Dendritic cell treated with granulocyte-macrophage colony-stimulating factor and Interleukin-4, amounts not matched to agents 40 ng/mL and 50 ng/mL, for 4 days (primary cell): Measurements from ENCODE around the gene DCDC2C.

Source experiments
- H3K27ac Mint-ChIP-seq: one replicate; pipeline ENCODE4 v1.8.0; 2022; ENCODE audit warnings: mild to moderate bottlenecking, mixed read lengths
- H3K27me3 Mint-ChIP-seq: one replicate; pipeline ENCODE4 v1.8.0; 2022; ENCODE audit warnings: mild to moderate bottlenecking, mixed read lengths
- H3K36me3 Mint-ChIP-seq: one replicate; pipeline ENCODE4 v1.8.0; 2022; ENCODE audit warnings: low read depth, mixed read lengths
- H3K4me1 Mint-ChIP-seq: one replicate; pipeline ENCODE4 v1.8.0; 2022; ENCODE audit warnings: low read depth, mixed read lengths
- H3K4me3 Mint-ChIP-seq: one replicate; pipeline ENCODE4 v1.8.0; 2022; ENCODE audit warnings: mild to moderate bottlenecking, moderate library complexity, mixed read lengths
- H3K9me3 Mint-ChIP-seq: one replicate; pipeline ENCODE4 v1.8.0; 2022; ENCODE audit warnings: mixed read lengths
- intact Hi-C: fragments of 100-400 bp; cut with micrococcal nuclease; formaldehyde crosslinking; loops from one replicate; pipeline ENCODE4 v1.15.0; 2022

Gene DCDC2C

DNA sequence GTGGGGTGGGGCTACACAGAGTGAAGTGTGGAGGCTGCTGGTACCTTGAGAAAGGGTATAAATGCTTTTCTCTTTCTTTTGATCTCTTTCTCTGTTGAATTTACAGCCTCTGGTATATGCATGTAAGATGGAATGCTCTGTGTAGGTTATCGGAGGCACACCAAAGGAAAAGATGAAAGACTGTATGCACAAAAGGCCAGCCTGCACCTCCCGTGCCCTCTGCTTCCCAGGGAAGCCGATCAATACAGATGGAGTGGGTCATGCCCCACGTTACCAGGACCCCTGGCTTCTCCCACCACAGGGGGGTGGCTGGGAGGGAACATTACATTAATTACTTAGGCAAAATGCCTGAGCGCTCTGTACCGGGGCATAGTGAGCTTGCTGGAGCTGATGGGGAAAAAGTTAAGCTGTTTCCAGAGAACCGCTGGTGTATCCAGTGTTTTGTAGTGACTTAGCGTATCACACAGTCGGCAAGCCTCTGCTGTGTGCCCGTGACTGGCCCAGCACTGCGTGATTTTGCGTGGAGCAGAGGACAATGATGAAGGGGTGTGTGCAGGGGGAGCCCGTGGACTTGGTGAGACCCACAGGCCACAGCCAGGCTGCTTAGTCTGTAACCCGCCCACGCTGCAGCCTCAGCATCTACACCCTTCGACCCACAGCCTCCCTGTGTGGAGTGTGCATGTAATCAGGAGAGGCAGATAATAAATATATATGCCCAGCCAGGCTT lies 37.3 kb upstream of the DCDC2C start:
- H3K4me1 Mint-ChIP-seq, result no peaks in the 10 kb centered on the region
- peaks cover 1% of the 10 kb centered on the region for H3K27me3 Mint-ChIP-seq
- H3K36me3 Mint-ChIP-seq, result no peaks in the 10 kb centered on the region
- H3K27ac Mint-ChIP-seq, result no peak overlapping the region
- intact Hi-C loops, result no loop called here
- no peak overlapping the region for H3K4me3 Mint-ChIP-seq
- no peaks in the 10 kb centered on the region for H3K9me3 Mint-ChIP-seq

- Mint-ChIP-seq H3K27ac (no peak overlapping the region), H3K36me3 (no peaks in the 10 kb centered on the region)
These were observed 36.8 kb upstream of the DCDC2C start for GRCh38 chr2:3666613-3666975.

DNA sequence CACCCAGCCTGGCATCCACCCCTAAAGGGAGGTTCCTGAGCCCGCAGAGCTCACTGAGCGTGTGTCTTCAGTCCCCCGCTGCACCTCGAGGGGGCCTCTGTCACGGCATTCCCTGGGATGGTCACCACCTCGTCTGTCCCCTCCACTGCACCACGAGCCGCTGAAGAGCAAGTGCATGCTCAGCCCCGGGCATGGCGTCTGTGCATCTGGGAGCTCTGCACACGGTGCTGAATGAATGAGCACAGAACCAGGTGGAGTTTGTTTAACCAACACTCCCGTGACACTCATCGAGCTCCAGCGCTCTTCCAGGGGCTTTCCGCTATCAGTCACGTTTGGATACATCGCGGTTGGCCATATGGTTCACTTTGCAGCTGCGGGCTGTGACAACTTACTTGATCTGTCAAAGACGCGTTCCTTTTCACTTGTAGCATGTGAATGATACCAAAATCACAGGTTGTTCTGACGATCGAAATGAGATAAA lies 36.2 kb upstream of the DCDC2C start:
- H3K4me1 Mint-ChIP-seq, result no peaks in the 10 kb centered on the region
- H3K36me3 Mint-ChIP-seq, result no peaks in the 10 kb centered on the region
- H3K27me3 Mint-ChIP-seq, result peaks cover 1% of the 10 kb centered on the region
- H3K9me3 Mint-ChIP-seq, result no peaks in the 10 kb centered on the region
- H3K27ac Mint-ChIP-seq, result no peak overlapping the region
- no peak overlapping the region for H3K4me3 Mint-ChIP-seq
- intact Hi-C loops, result no loop called here

More at GRCh38 chr2:3666613-3666975, 36.8 kb upstream of the DCDC2C start:
- Mint-ChIP-seq H3K9me3 (no peaks in the 10 kb centered on the region), H3K27me3 (peaks cover 1% of the 10 kb centered on the region), H3K4me1 (no peaks in the 10 kb centered on the region), H3K4me3 (no peak overlapping the region)
- intact Hi-C loops, result no loop called here

DNA sequence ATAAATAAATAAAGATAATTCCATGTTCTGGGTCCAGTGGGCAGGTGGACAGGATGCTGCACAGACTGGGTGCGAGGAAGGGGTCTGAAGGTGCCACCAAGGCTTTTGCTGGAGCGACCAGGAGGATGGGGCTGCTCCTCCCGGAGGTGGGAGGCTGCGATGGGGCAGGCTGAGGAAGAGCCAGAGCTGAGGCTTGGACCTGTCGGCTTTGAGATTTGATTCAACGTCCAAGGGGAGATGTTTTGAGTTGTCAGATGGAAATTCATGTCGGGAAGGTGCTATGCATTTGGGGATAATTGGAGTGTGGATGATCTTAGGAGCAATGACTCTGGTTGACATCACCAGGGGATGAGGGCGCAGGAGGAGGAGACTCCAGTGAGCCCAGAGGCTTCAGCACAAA lies 33.7 kb upstream of the DCDC2C start:
- Mint-ChIP-seq H3K4me3 (no peak overlapping the region), H3K4me1 (no peaks in the 10 kb centered on the region), H3K9me3 (no peaks in the 10 kb centered on the region), H3K36me3 (no peaks in the 10 kb centered on the region), H3K27me3 (no peaks in the 10 kb centered on the region), H3K27ac (no peak overlapping the region)
- intact Hi-C loops, result no loop called here

DNA sequence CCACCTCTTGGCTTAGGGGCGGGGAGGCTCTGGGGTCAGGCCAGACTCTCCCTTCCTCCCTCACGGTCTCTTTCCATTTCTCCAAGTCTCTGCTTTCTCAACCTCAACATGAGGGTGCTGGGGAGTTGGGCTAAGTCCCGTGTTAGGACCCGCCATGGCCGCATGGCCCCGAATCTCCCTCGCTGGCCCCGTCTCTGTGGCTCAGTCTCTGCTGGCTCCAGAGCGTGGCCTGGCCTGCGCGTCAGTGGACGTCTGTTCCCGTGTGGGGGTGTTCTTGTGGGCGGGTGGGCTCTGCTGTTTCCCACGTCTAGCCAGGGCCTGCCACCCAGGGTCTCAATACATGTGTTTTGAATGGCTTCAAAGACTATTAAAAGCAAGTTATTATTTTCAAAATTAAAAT lies 33.0 kb upstream of the DCDC2C start:
- Mint-ChIP-seq H3K27me3 (no peaks in the 10 kb centered on the region), H3K36me3 (no peaks in the 10 kb centered on the region), H3K27ac (no peak overlapping the region), H3K4me1 (no peaks in the 10 kb centered on the region), H3K4me3 (no peak overlapping the region), H3K9me3 (no peaks in the 10 kb centered on the region)
- intact Hi-C loops, result no loop called here

DNA sequence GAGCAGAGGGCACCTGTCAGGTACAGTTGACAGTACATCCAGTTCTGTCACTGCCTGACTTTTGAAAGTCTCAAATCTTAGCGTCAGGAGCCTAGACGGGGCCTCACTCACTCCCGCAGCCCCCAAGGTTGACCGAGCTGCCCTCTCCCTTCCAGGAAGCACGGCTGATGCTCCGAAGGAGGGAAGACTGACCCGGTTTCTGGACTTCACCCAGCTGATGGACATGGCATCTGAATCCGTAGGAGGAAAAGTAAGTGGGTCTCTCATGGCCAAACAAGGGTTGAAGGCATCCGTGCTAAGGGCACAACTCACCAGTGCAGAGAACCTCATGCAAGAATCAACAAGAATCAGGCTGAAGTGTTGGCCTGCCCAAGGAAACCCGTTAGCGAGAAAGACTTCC lies 32.4 kb upstream of the DCDC2C start:
- no peaks in the 10 kb centered on the region for H3K4me1 Mint-ChIP-seq
- intact Hi-C loops, result no loop called here
- no peak overlapping the region for H3K4me3 Mint-ChIP-seq
- no peak overlapping the region for H3K27ac Mint-ChIP-seq
- H3K36me3 Mint-ChIP-seq, result no peaks in the 10 kb centered on the region
- H3K27me3 Mint-ChIP-seq, result no peaks in the 10 kb centered on the region
- no peaks in the 10 kb centered on the region for H3K9me3 Mint-ChIP-seq

- Mint-ChIP-seq H3K27me3 (no peaks in the 10 kb centered on the region), H3K9me3 (no peaks in the 10 kb centered on the region), H3K27ac (no peak overlapping the region), H3K4me1 (no peaks in the 10 kb centered on the region), H3K4me3 (no peak overlapping the region), H3K36me3 (no peaks in the 10 kb centered on the region)
- intact Hi-C loops, result no loop called here
These were observed 30.3 kb upstream of the DCDC2C start for GRCh38 chr2:3672861-3673678.

GRCh38 chr2:3674066-3674845 lies 29.1 kb upstream of the DCDC2C start:
- H3K27me3 Mint-ChIP-seq, result no peaks in the 10 kb centered on the region
- H3K9me3 Mint-ChIP-seq, result no peaks in the 10 kb centered on the region
- H3K27ac Mint-ChIP-seq, result no peak overlapping the region
- intact Hi-C loops, result no loop called here
- no peaks in the 10 kb centered on the region for H3K4me1 Mint-ChIP-seq
- H3K36me3 Mint-ChIP-seq, result no peaks in the 10 kb centered on the region
- H3K4me3 Mint-ChIP-seq, result no peak overlapping the region

DNA sequence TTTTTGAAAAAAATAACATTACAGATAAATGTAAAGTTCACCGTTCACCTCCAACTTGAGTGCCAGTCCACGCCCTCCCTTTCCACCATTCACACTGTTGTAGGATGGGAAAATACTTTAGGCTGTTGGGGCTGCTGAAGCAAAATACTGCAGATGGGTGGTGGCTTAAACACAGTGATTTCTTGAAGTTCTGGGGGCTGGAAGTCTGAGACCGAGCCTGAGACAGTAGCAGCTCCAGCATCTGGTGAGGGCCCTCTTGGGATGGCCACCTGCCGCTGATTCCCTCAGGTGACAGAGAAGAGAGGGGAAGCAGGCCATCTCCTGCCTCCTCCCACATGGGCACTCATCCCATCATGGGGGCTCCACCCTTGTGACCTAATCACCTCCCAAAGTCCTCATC lies 27.7 kb upstream of the DCDC2C start:
- Mint-ChIP-seq H3K4me3 (no peak overlapping the region), H3K9me3 (no peaks in the 10 kb centered on the region), H3K36me3 (no peaks in the 10 kb centered on the region), H3K27ac (no peak overlapping the region), H3K27me3 (no peaks in the 10 kb centered on the region), H3K4me1 (no peaks in the 10 kb centered on the region)
- intact Hi-C loops, result no loop called here

GRCh38 chr2:3677436-3677835 lies 25.9 kb upstream of the DCDC2C start:
- Mint-ChIP-seq H3K4me3 (no peak overlapping the region), H3K4me1 (no peaks in the 10 kb centered on the region), H3K27me3 (no peaks in the 10 kb centered on the region), H3K36me3 (no peaks in the 10 kb centered on the region), H3K9me3 (no peaks in the 10 kb centered on the region), H3K27ac (no peak overlapping the region)
- intact Hi-C loops, result no loop called here

GRCh38 chr2:3678212-3678611 lies 25.2 kb upstream of the DCDC2C start:
- no peaks in the 10 kb centered on the region for H3K36me3 Mint-ChIP-seq
- H3K27ac Mint-ChIP-seq, result no peak overlapping the region
- no peak overlapping the region for H3K4me3 Mint-ChIP-seq
- H3K4me1 Mint-ChIP-seq, result no peaks in the 10 kb centered on the region
- intact Hi-C loops, result no loop called here
- H3K27me3 Mint-ChIP-seq, result no peaks in the 10 kb centered on the region
- no peaks in the 10 kb centered on the region for H3K9me3 Mint-ChIP-seq

GRCh38 chr2:3679180-3679579 lies 24.2 kb upstream of the DCDC2C start:
- Mint-ChIP-seq H3K4me1 (no peaks in the 10 kb centered on the region), H3K4me3 (no peak overlapping the region), H3K27ac (no peak overlapping the region), H3K9me3 (no peaks in the 10 kb centered on the region), H3K36me3 (no peaks in the 10 kb centered on the region), H3K27me3 (no peaks in the 10 kb centered on the region)
- intact Hi-C loops, result no loop called here

GRCh38 chr2:3679616-3680393 lies 23.6 kb upstream of the DCDC2C start:
- Mint-ChIP-seq H3K4me1 (no peaks in the 10 kb centered on the region), H3K9me3 (no peaks in the 10 kb centered on the region), H3K4me3 (no peak overlapping the region), H3K27me3 (no peaks in the 10 kb centered on the region), H3K27ac (no peak overlapping the region), H3K36me3 (no peaks in the 10 kb centered on the region)
- intact Hi-C loops, result no loop called here
